Right lobe of liver (tissue), 6 donors: ENCODE results near the gene CPLX3. TPM values are rescaled to one million over a fixed set of nuclear protein-coding genes. Genes with fewer than 3 reads are reported as not detected.

ENCODE experiments used
- ATAC-seq, 4 donors: fragments of 200-7000 bp; cut with Tn5 transposase; one replicate each; pipeline ENCODE4 v1.9.1; 2020; ENCODE audit warnings: mild to moderate bottlenecking in 4 of 4, moderate library complexity in 4 of 4
- DNase-seq, 3 donors: peaks; one replicate each; pipeline ENCODE4 v3.0.0-alpha.2; 2020
- H3K27ac ChIP-seq, 3 donors: fragments of 200-600 bp; one replicate each; pipeline ENCODE4 v1.8.0; 2022
- H3K27me3 ChIP-seq, 2 donors: fragments of 200-600 bp; one replicate each; pipeline ENCODE4 v1.8.0; 2022
- H3K36me3 ChIP-seq, 4 donors: fragments of 200-600 bp; sonication (generic) in 1 of 4; one replicate each; pipeline versions ENCODE4 v1.5.1 to v1.8.0; 2017 to 2022; ENCODE audit warnings: control low read depth in 1 of 4
- H3K4me1 ChIP-seq, 4 donors: fragments of 200-600 bp; sonication (generic) in 1 of 4; one replicate each; pipeline versions ENCODE4 v1.5.1 to v1.8.0; 2017 to 2022; ENCODE audit warnings: control low read depth in 1 of 4
- H3K4me3 ChIP-seq, 3 donors: fragments of 200-600 bp; one replicate each; pipeline ENCODE4 v1.8.0; 2022
- H3K9me3 ChIP-seq, 4 donors: fragments of 200-600 bp; sonication (generic) in 1 of 4; one replicate each; pipeline versions ENCODE4 v1.5.1 to v1.8.0; 2017 to 2022; ENCODE audit warnings: control low read depth in 1 of 4
- CTCF ChIP-seq, 4 donors: fragments of 200-600 bp in 3 of 4; fragments of 450-650 bp in 1 of 4; IDR thresholded peaks; one replicate each; pipeline versions ENCODE4 v1.5.1 to v1.8.0; 2016 to 2022; ENCODE audit warnings: antibody characterized with exemption in 4 of 4, mild to moderate bottlenecking in 2 of 4
- POLR2A ChIP-seq: fragments of 450-650 bp; IDR thresholded peaks from one replicate; pipeline ENCODE4 v1.6.1; 2017; ENCODE audit warnings: antibody characterized with exemption, mild to moderate bottlenecking
- WGBS: methylation state at CpG from one replicate; pipeline ENCODE4 v1.1.6; 2018; ENCODE audit warnings: low coverage, low lambda C conversion rate; ENCODE audit not compliant: insufficient coverage; ENCODE audit errors: missing lambda C conversion rate; 5-methylcytosine and 5-hydroxymethylcytosine counted together
- intact Hi-C, 2 donors: fragments of 100-400 bp; cut with DNase I; formaldehyde crosslinking; loops; one replicate each; pipeline versions ENCODE4 v1.11.2 to v1.14.1; 2022
- total RNA-seq, 6 experiments: library from RNA; depleted of rRNA in 2 of 6; stranded (reverse); fragments of >200 nt in 2 of 6; fragmentation: NEBNext Ultra II Directional in 3 of 6; extraction: Animal tissue kit (Norgen Biotek cat#: 25700) in 3 of 6; gene quantifications; one replicate each; pipeline versions ENCODE4 v1.1.0 to v1.2.4, GENCODE V29; 2016 to 2023
- donor health status: DM: no; HTN: yes; CAD: no.
- donor health status: DM: no; HTN: no; CAD: no.
- donor health status: DM: no; HTN: no; CAD: no.
- donor health status: DM: no; HTN: yes; CAD: no.
- donor health status: DM: no; HTN: yes; CAD: no.

CPLX3 gene
- total RNA-seq, 6 experiments from 2014 or later: not detected

GRCh38 chr15:74857671-74858368 lies 31.4 kb downstream of the CPLX3 start:
- 66% methylated on average over 4 of the region's 9 CpGs for whole genome bisulfite sequencing
- Histone ChIP-seq H3K4me3 (no peak overlapping the region), H3K36me3 (peaks cover 0 to 10% (median 6%) of the 10 kb centered on the region in 4 donors), H3K27me3 (no peaks in the 10 kb centered on the region), H3K9me3 (no peaks in the 10 kb centered on the region), H3K27ac (no peak overlapping the region), H3K4me1 (peaks cover 0 to 5% (median 0%) of the 10 kb centered on the region in 4 donors)
- ATAC-seq (no peak), DNase-seq (no peak)
- intact Hi-C loops: no loop called here
- TF ChIP-seq CTCF (IDR thresholded peaks at IDR 0.05) (no peak), POLR2A (no peak)

GRCh38 chr15:74858369-74858740 lies 31.9 kb downstream of the CPLX3 start:
- TF ChIP-seq CTCF (IDR thresholded peaks at IDR 0.05) (no peak), POLR2A (no peak)
- DNase-seq (no peak), ATAC-seq (no peak)
- H3K4me1 ChIP-seq: peaks cover 0 to 5% (median 0%) of the 10 kb centered on the region in 4 donors
- no peak overlapping the region for H3K27ac ChIP-seq
- 79% methylated on average over 2 of the region's 4 CpGs for WGBS
- no peaks in the 10 kb centered on the region for H3K27me3 ChIP-seq
- peaks cover 0 to 5% (median under 1%) of the 10 kb centered on the region in 4 donors for H3K36me3 ChIP-seq
- intact Hi-C loops: no loop called here
- no peak overlapping the region for H3K4me3 ChIP-seq
- H3K9me3 ChIP-seq: no peaks in the 10 kb centered on the region

GRCh38 chr15:74863239-74864056 lies 37.0 kb downstream of the CPLX3 start:
- no peak overlapping the region for H3K4me3 ChIP-seq
- no peaks in the 10 kb centered on the region for H3K36me3 ChIP-seq
- ATAC-seq (peak in 2 of 4 donors; percentile 31 to 34), DNase-seq (no peak)
- peaks cover 0 to 26% (median 11%) of the 10 kb centered on the region in 4 donors for H3K4me1 ChIP-seq
- no peak overlapping the region for H3K27ac ChIP-seq
- TF ChIP-seq POLR2A: no peak
- TF ChIP-seq CTCF (IDR thresholded peaks at IDR 0.05): no peak
- WGBS: 86% methylated on average over 8 of the region's 11 CpGs
- no peaks in the 10 kb centered on the region for H3K27me3 ChIP-seq
- intact Hi-C loops: no loop called here
- H3K9me3 ChIP-seq: no peaks in the 10 kb centered on the region

- H3K4me1 ChIP-seq: peaks cover 0 to 34% (median 12%) of the 10 kb centered on the region in 4 donors
- no peaks in the 10 kb centered on the region for H3K9me3 ChIP-seq
- intact Hi-C loops: no loop called here
- no peak for TF ChIP-seq CTCF (IDR thresholded peaks at IDR 0.05)
- TF ChIP-seq POLR2A: no peak
- H3K27me3 ChIP-seq: no peaks in the 10 kb centered on the region
- no peak overlapping the region for H3K27ac ChIP-seq
- H3K36me3 ChIP-seq: no peaks in the 10 kb centered on the region
- DNase-seq: no peak
- 82% methylated on average over 6 of the region's 6 CpGs for WGBS
- no peak for ATAC-seq
- H3K4me3 ChIP-seq: no peak overlapping the region
These were observed 37.9 kb downstream of the CPLX3 start for GRCh38 chr15:74864296-74864695.
